Breast epithelium (tissue), 4 donors: Measurements from ENCODE around the gene OR6M1. TPM values are rescaled to one million over a fixed set of nuclear protein-coding genes. Genes with fewer than 3 reads are reported as not detected.

Experiments used
- DNase-seq, 2 donors: peaks; one replicate each; pipeline ENCODE4 v3.0.0-alpha.2; 2019; ENCODE audit warnings: low spot score in 2 of 2
- H3K27ac ChIP-seq, 2 donors: fragments of 200-600 bp; sonication (generic) in 1 of 2; one replicate each; pipeline ENCODE4 v1.5.1; 2016 to 2019; ENCODE audit warnings: mild to moderate bottlenecking in 1 of 2
- H3K27me3 ChIP-seq, 2 donors: fragments of 200-600 bp; sonication (generic) in 1 of 2; one replicate each; pipeline versions ENCODE4 v1.5.1 to v1.6.0; 2017 to 2019; ENCODE audit warnings: control low read depth in 1 of 2, mild to moderate bottlenecking in 1 of 2
- H3K36me3 ChIP-seq: fragments of 200-600 bp; one replicate; pipeline ENCODE4 v1.5.1; 2019
- H3K4me1 ChIP-seq, 2 donors: fragments of 200-600 bp; sonication (generic); one replicate each; pipeline ENCODE4 v1.5.1; 2016 to 2019; ENCODE audit warnings: control low read depth in 1 of 2
- H3K4me3 ChIP-seq, 3 donors: fragments of 200-600 bp; sonication (generic); 1 replicate in 2 of 3; 2 replicates in 1 of 3; pipeline ENCODE4 v1.5.1; 2016 to 2019; ENCODE audit warnings: mild to moderate bottlenecking in 3 of 3, moderate library complexity in 2 of 3
- H3K9me3 ChIP-seq, 2 donors: fragments of 200-600 bp; sonication (generic) in 1 of 2; one replicate each; pipeline ENCODE4 v1.5.1; 2016 to 2019; ENCODE audit warnings: control low read depth in 1 of 2
- CTCF ChIP-seq, 3 donors: fragments of 450-650 bp; IDR thresholded peaks; one replicate each; pipeline ENCODE4 v1.5.1; 2016 to 2017; ENCODE audit warnings: antibody characterized with exemption in 3 of 3, mild to moderate bottlenecking in 3 of 3, moderate library complexity in 3 of 3
- POLR2A ChIP-seq: fragments of 450-650 bp; IDR thresholded peaks from one replicate; pipeline ENCODE4 v1.6.1; 2016; ENCODE audit warnings: antibody characterized with exemption, mild to moderate bottlenecking, moderate library complexity
- POLR2AphosphoS5 ChIP-seq, 3 donors: sonication (generic); formaldehyde crosslinking; IDR thresholded peaks; one replicate each; pipeline ENCODE4 v1.6.1; 2017; ENCODE audit warnings: antibody characterized with exemption in 3 of 3
- intact Hi-C: fragments of 100-400 bp; cut with DNase I; formaldehyde crosslinking; loops from one replicate; pipeline ENCODE4 v1.15.1; 2023; ENCODE audit warnings: low total_unique reads
- total RNA-seq, 3 donors: library from RNA; depleted of rRNA; stranded (reverse); fragments of >200 nt; gene quantifications; one replicate each; pipeline ENCODE4 v1.1.0, GENCODE V29; 2016

Gene OR6M1
- total RNA-seq, 3 donors from 2014 or later, result not detected

- no peak for DNase-seq
- Histone ChIP-seq H3K4me1 (no peaks in the 10 kb centered on the region), H3K9me3 (no peaks in the 10 kb centered on the region), H3K27me3 (no peaks in the 10 kb centered on the region), H3K27ac (no peak overlapping the region), H3K36me3 (peaks cover 3% of the 10 kb centered on the region), H3K4me3 (no peak overlapping the region)
- intact Hi-C loops, result no loop called here
- no peak for TF ChIP-seq POLR2AphosphoS5 (IDR thresholded peaks at IDR 0.05)
- TF ChIP-seq CTCF (IDR thresholded peaks at IDR 0.05), result no peak
- no peak for TF ChIP-seq POLR2A
These were observed 32.2 kb downstream of the OR6M1 start for GRCh38 chr11:123773959-123774358.

GRCh38 chr11:123773026-123773425, 33.1 kb downstream of the OR6M1 start:
- TF ChIP-seq CTCF (IDR thresholded peaks at IDR 0.05), result no peak
- no peak for TF ChIP-seq POLR2A
- no peak for TF ChIP-seq POLR2AphosphoS5 (IDR thresholded peaks at IDR 0.05)
- Histone ChIP-seq H3K27ac (no peak overlapping the region), H3K27me3 (no peaks in the 10 kb centered on the region), H3K4me3 (no peak overlapping the region), H3K36me3 (peaks cover 3% of the 10 kb centered on the region), H3K4me1 (no peaks in the 10 kb centered on the region), H3K9me3 (no peaks in the 10 kb centered on the region)
- intact Hi-C loops, result no loop called here
- no peak for DNase-seq

- TF ChIP-seq POLR2AphosphoS5 (IDR thresholded peaks at IDR 0.05) (no peak), POLR2A (no peak), CTCF (IDR thresholded peaks at IDR 0.05) (no peak)
- Histone ChIP-seq H3K4me1 (no peaks in the 10 kb centered on the region), H3K27me3 (no peaks in the 10 kb centered on the region), H3K27ac (no peak overlapping the region), H3K9me3 (no peaks in the 10 kb centered on the region), H3K36me3 (no peaks in the 10 kb centered on the region), H3K4me3 (no peak overlapping the region)
- intact Hi-C loops, result no loop called here
- DNase-seq, result no peak
These were observed 34.5 kb downstream of the OR6M1 start for GRCh38 chr11:123771664-123772063.

GRCh38 chr11:123770712-123771111, 35.4 kb downstream of the OR6M1 start:
- Histone ChIP-seq H3K4me3 (no peak overlapping the region), H3K27me3 (no peaks in the 10 kb centered on the region), H3K9me3 (no peaks in the 10 kb centered on the region), H3K4me1 (no peaks in the 10 kb centered on the region), H3K27ac (no peak overlapping the region), H3K36me3 (no peaks in the 10 kb centered on the region)
- intact Hi-C loops, result no loop called here
- no peak for DNase-seq
- TF ChIP-seq POLR2A, result no peak
- TF ChIP-seq CTCF (IDR thresholded peaks at IDR 0.05), result no peak
- no peak for TF ChIP-seq POLR2AphosphoS5 (IDR thresholded peaks at IDR 0.05)

- Histone ChIP-seq H3K27me3 (no peaks in the 10 kb centered on the region), H3K36me3 (no peaks in the 10 kb centered on the region), H3K4me3 (no peak overlapping the region), H3K9me3 (peaks cover 14% of the 10 kb centered on the region in 2 donors), H3K4me1 (no peaks in the 10 kb centered on the region), H3K27ac (no peak overlapping the region)
- DNase-seq, result no peak
- TF ChIP-seq CTCF (IDR thresholded peaks at IDR 0.05), result no peak
- no peak for TF ChIP-seq POLR2AphosphoS5 (IDR thresholded peaks at IDR 0.05)
- no peak for TF ChIP-seq POLR2A
- intact Hi-C loops, result no loop called here
These were observed 40.5 kb downstream of the OR6M1 start for GRCh38 chr11:123765601-123766000.
